NCI-H1436 treated with DMSO at 0.1 percent for 48 hours (cell line): Measurements from ENCODE around the gene SPACDR.

Source experiments
- DNase-seq: peaks from one replicate; lab custom pipeline; 2025; lab: John Stamatoyannopoulos, UW

Gene SPACDR

DNA sequence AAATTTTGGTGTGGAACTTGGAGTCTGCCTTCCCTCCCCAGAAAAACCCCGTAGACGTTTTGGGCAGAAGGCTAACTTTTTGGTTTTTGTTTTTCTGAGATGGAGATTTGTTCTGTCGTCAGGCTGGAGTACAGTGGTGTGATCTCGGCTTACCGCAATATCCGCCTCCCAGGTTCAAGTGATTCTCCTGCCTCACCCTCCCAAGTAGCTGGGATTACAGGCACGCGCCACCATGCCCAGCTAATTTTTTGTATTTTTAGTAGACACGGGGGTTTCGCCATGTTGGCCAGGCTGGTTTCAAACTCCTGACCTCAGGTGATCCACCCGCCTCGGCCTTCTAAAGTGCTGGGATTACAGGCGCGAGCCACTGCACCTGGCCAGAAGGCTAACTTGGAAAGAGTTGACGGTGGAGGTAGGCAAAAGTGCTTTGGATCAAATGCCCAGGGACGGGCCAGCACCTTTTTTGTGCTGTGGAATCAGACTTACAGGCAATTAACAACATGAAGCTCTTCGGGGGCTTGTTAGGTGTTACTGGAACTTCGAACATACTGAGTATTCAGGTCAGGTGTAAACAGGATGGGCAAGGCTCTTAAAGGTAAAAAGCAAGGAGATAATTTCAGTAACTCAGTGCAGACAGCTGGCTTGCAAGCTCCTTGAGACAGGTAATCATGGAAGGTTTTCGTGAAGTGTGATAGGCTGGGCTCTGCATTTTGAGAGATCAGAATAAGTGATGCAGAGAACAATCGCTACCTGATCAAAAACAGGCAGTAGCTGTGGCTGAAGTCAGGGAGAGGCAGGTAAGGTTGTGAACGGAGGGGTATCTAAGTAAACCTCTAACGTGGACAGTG lies 29.5 kb downstream of the SPACDR start:
- no peak for DNase-seq

DNA sequence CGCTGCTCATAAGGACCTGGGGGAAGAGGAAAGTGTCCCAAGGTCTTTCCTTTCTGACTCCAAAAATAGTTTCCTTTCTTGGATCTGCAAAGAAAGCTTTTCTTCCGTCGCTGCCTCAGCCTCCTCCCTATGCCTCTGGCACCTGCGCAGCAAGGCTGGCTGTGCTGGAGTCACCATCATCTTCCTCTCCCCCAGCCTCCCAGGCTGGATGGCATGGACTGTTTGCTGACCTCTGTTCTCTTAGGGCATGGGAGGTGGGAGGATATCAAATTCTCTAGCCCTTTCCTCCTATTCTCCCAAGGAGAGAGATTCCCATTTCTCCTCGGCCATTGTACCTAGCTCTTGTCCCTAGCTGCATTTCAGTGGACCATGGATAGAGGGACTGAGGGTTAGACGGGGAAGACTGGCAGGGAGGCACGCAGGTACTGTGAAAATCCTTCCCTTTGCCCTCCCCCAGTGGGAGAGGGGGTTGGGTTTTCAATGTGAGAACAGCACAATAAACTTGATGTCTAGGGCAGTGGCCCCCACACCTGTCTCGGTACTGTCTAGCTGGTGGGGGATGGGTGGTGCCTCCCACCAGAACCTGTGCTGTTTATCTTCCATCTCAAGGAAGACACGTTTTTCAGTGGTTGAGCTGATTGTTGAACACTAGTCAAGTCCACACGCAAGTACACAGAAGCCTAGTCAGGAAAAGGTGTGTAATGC lies 30.3 kb downstream of the SPACDR start:
- no peak for DNase-seq

DNA sequence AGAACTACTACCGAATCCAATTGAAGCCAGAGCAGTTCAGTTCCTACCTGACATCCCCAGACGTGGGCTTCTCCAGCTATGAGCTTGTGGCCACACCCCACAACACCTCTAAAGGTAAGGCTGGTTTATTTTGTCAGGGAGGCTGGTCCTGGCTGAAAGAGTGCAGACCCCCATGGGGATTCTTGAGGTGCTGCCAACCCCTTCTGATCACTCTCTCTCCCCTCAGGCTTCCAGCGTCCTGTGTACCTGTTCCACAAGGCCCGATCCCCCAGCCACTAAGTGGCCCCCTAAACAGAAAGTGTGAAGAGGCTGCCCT lies 30.8 kb downstream of the SPACDR start:
- no peak for DNase-seq

DNA sequence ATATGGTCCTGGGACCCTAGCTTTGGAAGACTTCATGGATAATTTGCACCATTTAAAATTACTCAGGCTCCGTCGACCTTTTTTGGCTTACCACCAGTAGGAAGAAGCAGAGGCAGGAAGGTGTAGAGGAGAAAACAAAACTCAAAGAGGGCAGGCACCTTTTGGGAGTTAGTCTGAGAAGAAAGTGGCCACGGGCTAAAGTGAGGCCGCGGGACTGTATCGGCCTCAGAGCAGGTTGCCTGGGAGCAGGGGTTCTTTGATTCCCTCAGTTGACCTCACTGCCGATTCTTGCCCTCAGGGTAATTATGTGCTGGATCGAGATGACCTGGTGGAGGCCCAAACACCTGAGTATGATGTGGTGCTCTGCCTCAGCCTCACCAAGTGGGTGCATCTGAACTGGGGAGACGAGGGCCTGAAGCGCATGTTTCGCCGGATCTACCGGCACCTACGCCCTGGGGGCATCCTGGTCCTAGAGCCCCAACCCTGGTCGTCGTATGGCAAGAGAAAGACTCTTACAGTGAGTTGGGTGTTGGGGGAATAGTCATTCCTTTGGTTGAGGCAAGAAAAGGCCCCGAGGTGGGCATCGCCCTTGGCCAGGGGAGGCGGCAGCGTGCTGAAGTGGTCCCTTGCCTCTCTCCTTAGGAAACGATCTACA lies 31.3 kb downstream of the SPACDR start:
- no peak for DNase-seq

DNA sequence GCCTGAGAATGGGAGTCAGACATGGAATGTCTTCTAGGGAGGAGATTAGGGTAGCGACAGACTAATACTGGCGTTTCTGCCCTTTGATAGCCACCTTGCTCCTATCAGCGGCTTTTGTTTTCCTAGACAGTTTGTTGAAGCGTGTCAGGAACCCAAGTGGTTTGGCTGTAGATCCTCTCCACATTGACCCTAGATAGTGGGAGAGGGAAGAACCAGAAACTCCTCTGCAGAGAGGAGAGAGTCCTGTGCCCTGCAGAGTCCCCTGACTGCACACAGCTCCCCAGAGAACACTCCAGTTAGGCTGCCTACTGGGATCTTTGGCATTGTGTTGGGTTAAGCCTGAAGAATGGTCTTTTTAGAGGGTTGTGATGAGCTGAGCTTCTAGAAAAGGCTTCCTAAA lies 32.0 kb downstream of the SPACDR start:
- DNase-seq: no peak

DNA sequence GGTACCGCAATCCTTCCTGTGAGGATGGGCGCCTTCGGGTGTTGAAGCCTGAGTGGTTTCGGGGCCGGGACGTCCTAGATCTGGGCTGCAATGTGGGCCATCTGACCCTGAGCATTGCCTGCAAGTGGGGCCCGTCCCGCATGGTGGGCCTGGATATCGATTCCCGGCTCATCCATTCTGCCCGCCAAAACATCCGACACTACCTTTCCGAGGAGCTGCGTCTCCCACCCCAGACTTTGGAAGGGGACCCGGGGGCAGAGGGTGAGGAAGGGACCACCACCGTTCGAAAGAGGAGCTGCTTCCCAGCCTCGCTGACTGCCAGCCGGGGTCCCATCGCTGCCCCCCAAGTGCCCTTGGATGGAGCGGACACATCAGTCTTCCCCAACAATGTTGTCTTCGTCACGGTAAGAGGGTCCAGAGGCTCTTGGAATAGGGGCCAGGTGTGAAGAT lies 32.7 kb downstream of the SPACDR start:
- no peak for DNase-seq

DNA sequence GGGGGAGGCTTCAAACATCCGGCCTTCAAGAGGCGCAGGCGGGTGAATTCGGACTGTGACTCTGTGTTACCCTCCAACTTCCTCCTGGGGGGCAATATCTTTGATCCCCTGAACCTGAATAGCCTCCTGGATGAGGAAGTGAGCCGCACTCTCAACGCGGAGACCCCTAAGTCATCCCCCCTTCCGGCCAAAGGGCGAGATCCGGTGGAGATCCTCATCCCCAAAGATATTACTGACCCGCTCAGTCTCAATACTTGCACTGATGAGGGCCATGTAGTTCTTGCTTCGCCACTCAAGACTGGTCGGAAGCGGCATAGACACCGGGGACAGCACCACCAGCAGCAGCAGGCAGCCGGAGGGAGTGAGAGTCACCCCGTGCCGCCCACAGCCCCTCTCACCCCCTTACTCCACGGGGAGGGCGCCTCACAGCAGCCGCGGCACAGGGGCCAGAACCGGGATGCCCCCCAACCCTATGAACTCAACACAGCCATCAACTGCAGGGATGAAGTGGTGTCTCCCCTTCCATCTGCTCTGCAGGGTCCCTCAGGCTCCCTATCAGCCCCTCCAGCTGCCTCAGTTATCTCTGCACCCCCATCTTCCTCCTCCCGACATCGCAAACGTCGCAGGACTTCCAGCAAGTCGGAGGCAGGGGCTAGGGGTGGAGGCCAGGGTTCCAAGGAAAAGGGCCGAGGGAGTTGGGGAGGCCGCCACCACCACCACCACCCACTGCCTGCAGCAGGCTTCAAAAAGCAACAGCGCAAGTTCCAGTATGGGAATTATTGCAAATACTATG lies 33.4 kb downstream of the SPACDR start:
- no peak for DNase-seq

DNA sequence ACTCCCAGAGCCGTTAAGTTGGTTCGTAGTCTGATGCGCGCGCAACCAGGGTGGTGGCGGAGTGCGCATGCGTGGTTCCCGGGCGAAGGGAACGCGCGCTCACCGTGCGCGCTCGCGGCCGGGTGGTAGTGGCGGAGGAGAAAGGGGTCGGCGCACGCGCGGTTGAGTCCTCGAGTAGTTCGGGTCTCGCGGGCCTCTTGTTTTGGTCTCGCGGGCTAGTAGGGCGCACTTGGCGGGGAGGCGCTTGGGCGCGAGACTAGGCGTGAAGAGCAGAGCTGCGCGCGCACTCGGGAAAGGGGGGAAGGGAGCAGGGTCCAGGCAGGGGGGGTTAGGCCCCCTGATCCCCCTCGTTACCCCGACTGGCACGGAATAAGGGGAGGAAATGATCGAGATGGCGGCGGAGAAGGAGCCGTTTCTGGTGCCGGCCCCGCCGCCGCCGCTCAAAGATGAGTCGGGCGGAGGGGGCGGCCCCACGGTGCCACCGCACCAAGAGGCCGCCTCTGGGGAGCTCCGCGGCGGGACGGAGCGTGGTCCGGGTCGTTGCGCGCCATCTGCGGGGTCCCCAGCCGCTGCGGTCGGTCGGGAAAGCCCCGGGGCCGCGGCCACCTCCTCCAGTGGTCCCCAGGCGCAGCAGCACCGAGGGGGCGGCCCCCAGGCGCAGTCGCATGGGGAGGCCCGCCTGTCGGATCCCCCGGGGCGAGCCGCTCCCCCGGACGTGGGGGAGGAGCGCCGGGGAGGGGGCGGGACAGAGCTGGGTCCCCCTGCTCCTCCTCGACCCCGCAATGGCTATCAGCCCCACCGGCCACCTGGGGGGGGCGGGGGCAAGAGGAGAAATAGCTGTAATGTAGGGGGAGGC lies 34.2 kb downstream of the SPACDR start, which contains the start of gene MEPCE:
Gene MEPCE (plus strand): TSS at position 195 of the 856 bp plus-strand sequence. CDS start 188 bp downstream, at position 383.
- peak; percentile 78 for DNase-seq

- peak; percentile 96 for DNase-seq
Observed at GRCh38 chr7:100428967-100429636, 35.0 kb downstream of the SPACDR start.

- DNase-seq: peak; percentile 82
Observed at GRCh38 chr7:100428199-100428966, 35.7 kb downstream of the SPACDR start, which contains the start of gene ZCWPW1. TSS of gene ZCWPW1 (minus strand) at chr7:100428703. CDS start at chr7:100420649, 8,054 bp downstream.

DNA sequence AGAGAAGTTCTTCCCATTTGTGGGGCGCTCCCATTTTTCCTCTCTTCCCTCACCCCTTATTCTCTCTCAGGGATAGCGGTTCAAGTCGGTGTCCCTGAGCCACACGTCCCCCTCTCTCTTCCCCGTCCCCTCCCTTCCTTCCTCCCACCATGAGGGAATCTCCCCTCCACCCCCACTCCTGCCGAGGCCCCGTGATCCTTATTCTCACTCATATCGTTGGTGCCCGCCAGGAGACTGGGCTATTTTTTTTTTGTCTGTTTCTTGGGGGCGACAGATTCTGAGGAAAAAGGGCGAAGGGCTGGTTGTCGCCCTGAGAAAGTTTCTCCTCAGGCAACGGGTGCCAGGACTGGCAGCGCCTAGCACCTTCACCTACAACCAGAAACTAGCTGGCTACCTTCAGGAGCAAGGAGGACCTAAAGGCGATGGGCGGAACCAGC lies 36.3 kb downstream of the SPACDR start:
- DNase-seq: no peak

GRCh38 chr7:100426516-100426915 lies 37.5 kb downstream of the SPACDR start:
- DNase-seq: no peak

DNA sequence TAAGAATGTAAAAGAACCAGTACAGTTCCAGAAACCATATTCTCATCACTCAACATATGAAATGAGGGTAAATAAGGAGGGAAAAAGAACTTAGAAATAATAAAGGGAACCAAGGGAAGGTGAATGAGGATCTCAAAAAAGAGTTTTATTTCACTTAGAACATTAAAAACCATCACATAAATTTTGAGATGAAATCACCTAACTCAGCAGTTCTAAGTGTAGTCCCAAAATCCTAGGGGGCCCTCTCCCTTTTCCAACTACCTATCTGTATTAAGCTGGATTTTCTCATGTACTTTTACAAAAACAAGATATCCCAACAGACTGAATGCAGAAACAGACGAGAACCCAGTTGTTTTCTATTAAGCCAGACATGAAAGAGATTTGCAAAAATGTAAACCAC lies 38.7 kb downstream of the SPACDR start:
- no peak for DNase-seq

- DNase-seq: no peak
Observed at GRCh38 chr7:100423315-100423714, 40.7 kb downstream of the SPACDR start.

- no peak for DNase-seq
Observed at GRCh38 chr7:100419660-100420226, 44.3 kb downstream of the SPACDR start.

GRCh38 chr7:100418930-100419659 lies 45.0 kb downstream of the SPACDR start:
- no peak for DNase-seq

DNA sequence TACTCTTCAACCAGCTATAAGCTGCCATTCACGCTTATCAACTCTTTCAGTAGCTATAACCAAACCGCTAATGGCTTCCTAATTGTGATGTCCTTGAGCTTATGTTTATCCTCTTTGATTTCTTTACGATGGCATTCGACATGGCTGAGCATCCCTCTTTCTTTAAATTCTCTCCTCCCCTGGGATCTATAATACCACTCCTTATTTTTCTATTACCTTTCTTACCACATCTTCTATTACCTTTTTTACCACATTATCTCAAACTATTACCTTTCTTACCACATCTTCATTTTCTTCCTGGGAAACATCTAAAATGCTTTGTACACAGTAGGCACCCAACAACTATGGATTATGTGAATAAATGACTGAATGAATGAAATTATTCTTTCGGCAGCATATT lies 48.6 kb downstream of the SPACDR start:
- DNase-seq: no peak

GRCh38 chr7:100413889-100414288 lies 50.2 kb downstream of the SPACDR start:
- no peak for DNase-seq
